ENCODE results near the gene CYP26A1. TPM values are rescaled to one million over a fixed set of nuclear protein-coding genes. Genes with fewer than 3 reads are reported as not detected.

CYP26A1 gene
- total RNA-seq, 1 donor from 2014 or later, result 0.64 TPM

GRCh38 chr10:93075369-93076221 is 1.9 kb downstream of the CYP26A1 start:
- no peak for DNase-seq (ENCODE audit: low spot score)
- peaks cover 27% of the 10 kb centered on the region for H3K27me3 Mint-ChIP-seq (ENCODE audit: unreplicated experiment)
- H3K27ac Mint-ChIP-seq (ENCODE audit: unreplicated experiment), result no peak overlapping the region

DNA sequence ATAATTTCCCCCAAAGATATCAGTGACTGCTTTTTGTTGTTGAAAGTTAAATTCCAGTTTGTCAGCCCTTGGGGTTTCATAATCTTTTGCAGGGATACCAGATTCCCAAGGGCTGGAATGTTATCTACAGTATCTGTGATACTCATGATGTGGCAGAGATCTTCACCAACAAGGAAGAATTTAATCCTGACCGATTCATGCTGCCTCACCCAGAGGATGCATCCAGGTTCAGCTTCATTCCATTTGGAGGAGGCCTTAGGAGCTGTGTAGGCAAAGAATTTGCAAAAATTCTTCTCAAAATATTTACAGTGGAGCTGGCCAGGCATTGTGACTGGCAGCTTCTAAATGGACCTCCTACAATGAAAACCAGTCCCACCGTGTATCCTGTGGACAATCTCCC is 3.2 kb downstream of the CYP26A1 start:
- H3K4me3 Mint-ChIP-seq (ENCODE audit: unreplicated experiment), result no peak overlapping the region
- no peak for TF ChIP-seq CTCF (IDR thresholded peaks at IDR 0.05; ENCODE audit: unreplicated experiment)
- no peak overlapping the region for H3K27ac Mint-ChIP-seq (ENCODE audit: unreplicated experiment)
- DNase-seq (ENCODE audit: low spot score), result no peak
- H3K4me1 Mint-ChIP-seq (ENCODE audit: unreplicated experiment), result peaks cover 29% of the 10 kb centered on the region
- H3K27me3 Mint-ChIP-seq (ENCODE audit: unreplicated experiment), result peaks cover 22% of the 10 kb centered on the region
- peaks cover 3% of the 10 kb centered on the region for H3K36me3 Mint-ChIP-seq (ENCODE audit: low read depth, unreplicated experiment)
- no peaks in the 10 kb centered on the region for H3K9me3 Mint-ChIP-seq (ENCODE audit: unreplicated experiment)

More at GRCh38 chr10:93075369-93076221, 1.9 kb downstream of the CYP26A1 start:
- Mint-ChIP-seq H3K9me3 (ENCODE audit: unreplicated experiment) (no peaks in the 10 kb centered on the region), H3K4me3 (ENCODE audit: unreplicated experiment) (peak overlapping the region; percentile 9), H3K4me1 (ENCODE audit: unreplicated experiment) (peaks cover 20% of the 10 kb centered on the region), H3K36me3 (ENCODE audit: low read depth, unreplicated experiment) (peaks cover 3% of the 10 kb centered on the region)
- no peak for TF ChIP-seq CTCF (IDR thresholded peaks at IDR 0.05; ENCODE audit: unreplicated experiment)

GRCh38 chr10:93077860-93078337 is 4.2 kb downstream of the CYP26A1 start:
- H3K9me3 Mint-ChIP-seq (ENCODE audit: unreplicated experiment), result no peaks in the 10 kb centered on the region
- H3K27ac Mint-ChIP-seq (ENCODE audit: unreplicated experiment), result no peak overlapping the region
- no peak for TF ChIP-seq CTCF (IDR thresholded peaks at IDR 0.05; ENCODE audit: unreplicated experiment)
- peaks cover 3% of the 10 kb centered on the region for H3K36me3 Mint-ChIP-seq (ENCODE audit: low read depth, unreplicated experiment)
- no peak overlapping the region for H3K4me3 Mint-ChIP-seq (ENCODE audit: unreplicated experiment)
- H3K27me3 Mint-ChIP-seq (ENCODE audit: unreplicated experiment), result peaks cover 20% of the 10 kb centered on the region
- H3K4me1 Mint-ChIP-seq (ENCODE audit: unreplicated experiment), result peaks cover 30% of the 10 kb centered on the region
- DNase-seq (ENCODE audit: low spot score), result no peak

- peaks cover 16% of the 10 kb centered on the region for H3K27me3 Mint-ChIP-seq (ENCODE audit: unreplicated experiment)
- H3K36me3 Mint-ChIP-seq (ENCODE audit: low read depth, unreplicated experiment), result no peaks in the 10 kb centered on the region
- TF ChIP-seq CTCF (IDR thresholded peaks at IDR 0.05; ENCODE audit: unreplicated experiment), result no peak
- H3K4me3 Mint-ChIP-seq (ENCODE audit: unreplicated experiment), result no peak overlapping the region
- no peaks in the 10 kb centered on the region for H3K9me3 Mint-ChIP-seq (ENCODE audit: unreplicated experiment)
- H3K4me1 Mint-ChIP-seq (ENCODE audit: unreplicated experiment), result peaks cover 34% of the 10 kb centered on the region
- DNase-seq (ENCODE audit: low spot score), result no peak
- no peak overlapping the region for H3K27ac Mint-ChIP-seq (ENCODE audit: unreplicated experiment)
Measured at GRCh38 chr10:93079663-93080349, 6.1 kb downstream of the CYP26A1 start.
